Ishikawa (cell line): Measurements from ENCODE around the gene PYGL.

Experiments used
- CEBPB ChIP-seq: IDR thresholded peaks from 2 replicates; pipeline ENCODE4 v1.6.1; 2012
- EP300 ChIP-seq: IDR thresholded peaks from 2 replicates; pipeline ENCODE4 v1.6.1; 2012; ENCODE audit warnings: borderline replicate concordance
- RAD21 ChIP-seq: IDR thresholded peaks from 2 replicates; pipeline ENCODE4 v1.6.1; 2012; ENCODE audit warnings: low read depth

GRCh38 chr14:50860478-50861086 is 83.7 kb downstream of the PYGL start:
- TF ChIP-seq EP300 (no peak), CEBPB (no peak), RAD21 (peak; percentile 68)
